HG02610 (cell line): ENCODE data around the gene FGF11.
"Not testable (repeated sequence)": the region's sequence is repeated elsewhere in the genome, so short reads cannot be mapped to it uniquely, and the experiment has no call there.

Source experiments
- ATAC-seq: cut with Tn5 transposase; IDR thresholded peaks from one replicate; pipeline ENCODE4 v1.9.1; 2021; ENCODE audit warnings: mild to moderate bottlenecking, moderate library complexity; ENCODE audit not compliant: unreplicated experiment

FGF11 gene

GRCh38 chr17:7460850-7461660 is 21.7 kb downstream of the FGF11 start:
- ATAC-seq: no peak

- ATAC-seq: no peak
Observed at GRCh38 chr17:7462474-7463371, 23.4 kb downstream of the FGF11 start.

GRCh38 chr17:7463372-7463846 is 24.1 kb downstream of the FGF11 start:
- no peak for ATAC-seq

GRCh38 chr17:7464081-7464480 is 24.8 kb downstream of the FGF11 start:
- ATAC-seq: no peak

- no peak for ATAC-seq
Observed at GRCh38 chr17:7465597-7466275, 26.4 kb downstream of the FGF11 start.

GRCh38 chr17:7466318-7466638 is 27.0 kb downstream of the FGF11 start:
- ATAC-seq: no peak

- no peak for ATAC-seq
Observed at GRCh38 chr17:7466639-7467341, 27.5 kb downstream of the FGF11 start.

- ATAC-seq: no peak
Observed at GRCh38 chr17:7467498-7467897, 28.2 kb downstream of the FGF11 start.

GRCh38 chr17:7468290-7468689 is 29.0 kb downstream of the FGF11 start:
- ATAC-seq: no peak

- no peak for ATAC-seq
Observed at GRCh38 chr17:7468804-7469389, 29.6 kb downstream of the FGF11 start.

- ATAC-seq: not testable (repeated sequence)
Observed at GRCh38 chr17:7469843-7470242, 30.5 kb downstream of the FGF11 start.

- ATAC-seq: not testable (repeated sequence)
Observed at GRCh38 chr17:7470457-7470973, 31.2 kb downstream of the FGF11 start.

GRCh38 chr17:7471729-7472128 is 32.4 kb downstream of the FGF11 start:
- ATAC-seq: no peak

- not testable (repeated sequence) for ATAC-seq
Observed at GRCh38 chr17:7474767-7475166, 35.5 kb downstream of the FGF11 start.

GRCh38 chr17:7475764-7476422 is 36.6 kb downstream of the FGF11 start:
- ATAC-seq: no peak

GRCh38 chr17:7476494-7476893 is 37.2 kb downstream of the FGF11 start:
- no peak for ATAC-seq

GRCh38 chr17:7476951-7477350 is 37.6 kb downstream of the FGF11 start:
- no peak for ATAC-seq

- ATAC-seq: no peak
Observed at GRCh38 chr17:7477392-7478275, 38.3 kb downstream of the FGF11 start.
